ENCODE measurements around the gene CYP24A1.
"Not testable (repeated sequence)": the region's sequence is repeated elsewhere in the genome, so short reads cannot be mapped to it uniquely, and the experiment has no call there.

Gene CYP24A1

DNA sequence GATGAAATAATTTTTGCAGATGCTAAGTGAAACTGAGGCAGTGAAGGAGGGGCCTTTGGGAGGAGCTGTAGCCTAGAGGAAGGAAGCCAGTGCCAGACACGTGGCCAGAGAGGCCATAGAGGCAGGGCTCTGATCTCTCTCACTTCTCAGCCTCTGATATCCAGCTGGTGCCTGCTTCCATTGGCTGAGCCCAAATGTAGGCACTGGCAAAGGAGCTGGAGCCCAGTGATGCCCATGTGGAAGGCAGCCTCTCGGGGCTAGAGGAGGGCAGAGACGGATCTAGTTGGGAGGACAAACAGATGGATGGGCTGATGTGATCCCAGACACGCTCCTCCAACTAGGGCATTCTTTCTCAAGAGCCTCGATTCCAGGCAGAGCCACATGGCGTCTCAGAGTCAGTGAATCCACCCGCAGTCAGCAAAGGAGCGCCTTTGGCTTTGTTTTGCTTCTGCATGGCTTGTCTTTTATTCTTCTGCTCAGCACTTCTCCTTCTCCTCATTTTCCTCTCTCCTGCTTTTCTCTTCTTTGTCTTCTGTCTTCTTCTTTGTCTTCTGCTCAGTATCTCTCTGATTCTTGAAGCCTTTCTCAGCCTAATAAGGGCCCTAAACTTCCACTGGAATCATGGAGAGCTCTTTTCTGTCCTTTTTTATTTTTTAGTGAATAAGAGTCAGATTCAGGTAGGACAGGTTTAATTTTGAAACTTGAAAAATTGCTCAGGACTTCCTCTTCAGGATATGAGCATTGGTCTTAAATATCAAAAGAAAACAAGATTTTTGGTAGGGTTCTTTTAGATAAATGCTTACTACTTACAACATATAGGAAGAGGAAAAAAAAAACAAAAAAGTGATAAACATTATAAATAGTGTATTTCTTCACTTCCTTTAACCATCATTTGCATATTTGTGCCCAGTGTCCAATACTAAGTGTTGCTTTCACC lies 41.8 kb downstream of the CYP24A1 start:
- Mint-ChIP-seq H3K4me3 (no peak overlapping the region), H3K4me1 (ENCODE audit: low read depth) (no peaks in the 10 kb centered on the region), H3K27me3 (peaks cover 3% of the 10 kb centered on the region), H3K36me3 (ENCODE audit: low read depth) (no peaks in the 10 kb centered on the region), H3K27ac (no peak overlapping the region), H3K9me3 (no peaks in the 10 kb centered on the region)

DNA sequence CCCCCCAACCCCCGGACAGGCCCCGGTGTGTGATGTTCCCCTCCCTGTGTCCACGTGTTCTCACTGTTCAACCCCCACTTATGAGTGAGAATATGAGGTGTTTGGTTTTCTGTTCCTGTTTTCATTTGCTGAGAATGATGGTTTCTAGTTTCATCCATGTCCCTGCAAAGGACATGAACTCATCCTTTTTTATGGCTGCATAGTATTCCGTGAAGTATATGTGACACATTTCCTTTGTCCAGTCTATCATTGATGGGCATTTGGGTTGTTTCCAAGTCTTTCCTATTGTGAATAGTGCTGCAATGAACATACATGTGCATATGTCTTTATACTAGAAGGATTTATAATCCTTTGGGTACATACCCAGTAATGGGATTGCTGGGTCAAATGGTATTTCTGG lies 42.7 kb downstream of the CYP24A1 start:
- H3K4me1 Mint-ChIP-seq (ENCODE audit: low read depth); H3K9me3 Mint-ChIP-seq; H3K36me3 Mint-ChIP-seq (ENCODE audit: low read depth); H3K4me3 Mint-ChIP-seq; H3K27ac Mint-ChIP-seq; H3K27me3 Mint-ChIP-seq: not testable (repeated sequence)

- no peak overlapping the region for H3K27ac Mint-ChIP-seq
- H3K4me1 Mint-ChIP-seq (ENCODE audit: low read depth): no peaks in the 10 kb centered on the region
- no peaks in the 10 kb centered on the region for H3K36me3 Mint-ChIP-seq (ENCODE audit: low read depth)
- no peak overlapping the region for H3K4me3 Mint-ChIP-seq
- no peaks in the 10 kb centered on the region for H3K9me3 Mint-ChIP-seq
- H3K27me3 Mint-ChIP-seq: peaks cover 3% of the 10 kb centered on the region
Observed at GRCh38 chr20:54129350-54129749, 44.4 kb downstream of the CYP24A1 start.

- H3K4me1 Mint-ChIP-seq (ENCODE audit: low read depth): no peaks in the 10 kb centered on the region
- H3K9me3 Mint-ChIP-seq: no peaks in the 10 kb centered on the region
- peaks cover 3% of the 10 kb centered on the region for H3K27me3 Mint-ChIP-seq
- H3K27ac Mint-ChIP-seq: no peak overlapping the region
- no peak overlapping the region for H3K4me3 Mint-ChIP-seq
- no peaks in the 10 kb centered on the region for H3K36me3 Mint-ChIP-seq (ENCODE audit: low read depth)
Observed at GRCh38 chr20:54127855-54128574, 45.8 kb downstream of the CYP24A1 start.

- H3K27ac Mint-ChIP-seq: no peak overlapping the region
- no peaks in the 10 kb centered on the region for H3K4me1 Mint-ChIP-seq (ENCODE audit: low read depth)
- H3K36me3 Mint-ChIP-seq (ENCODE audit: low read depth): no peaks in the 10 kb centered on the region
- no peaks in the 10 kb centered on the region for H3K9me3 Mint-ChIP-seq
- peaks cover 3% of the 10 kb centered on the region for H3K27me3 Mint-ChIP-seq
- no peak overlapping the region for H3K4me3 Mint-ChIP-seq
Observed at GRCh38 chr20:54126806-54127655, 46.8 kb downstream of the CYP24A1 start.

- H3K27me3 Mint-ChIP-seq; H3K36me3 Mint-ChIP-seq (ENCODE audit: low read depth); H3K9me3 Mint-ChIP-seq; H3K4me3 Mint-ChIP-seq; H3K27ac Mint-ChIP-seq; H3K4me1 Mint-ChIP-seq (ENCODE audit: low read depth): not testable (repeated sequence)
Observed at GRCh38 chr20:54126328-54126727, 47.5 kb downstream of the CYP24A1 start.

GRCh38 chr20:54123587-54124180 lies 50.1 kb downstream of the CYP24A1 start:
- no peaks in the 10 kb centered on the region for H3K27me3 Mint-ChIP-seq
- no peaks in the 10 kb centered on the region for H3K9me3 Mint-ChIP-seq
- H3K4me3 Mint-ChIP-seq: no peak overlapping the region
- no peaks in the 10 kb centered on the region for H3K4me1 Mint-ChIP-seq (ENCODE audit: low read depth)
- no peaks in the 10 kb centered on the region for H3K36me3 Mint-ChIP-seq (ENCODE audit: low read depth)
- no peak overlapping the region for H3K27ac Mint-ChIP-seq

DNA sequence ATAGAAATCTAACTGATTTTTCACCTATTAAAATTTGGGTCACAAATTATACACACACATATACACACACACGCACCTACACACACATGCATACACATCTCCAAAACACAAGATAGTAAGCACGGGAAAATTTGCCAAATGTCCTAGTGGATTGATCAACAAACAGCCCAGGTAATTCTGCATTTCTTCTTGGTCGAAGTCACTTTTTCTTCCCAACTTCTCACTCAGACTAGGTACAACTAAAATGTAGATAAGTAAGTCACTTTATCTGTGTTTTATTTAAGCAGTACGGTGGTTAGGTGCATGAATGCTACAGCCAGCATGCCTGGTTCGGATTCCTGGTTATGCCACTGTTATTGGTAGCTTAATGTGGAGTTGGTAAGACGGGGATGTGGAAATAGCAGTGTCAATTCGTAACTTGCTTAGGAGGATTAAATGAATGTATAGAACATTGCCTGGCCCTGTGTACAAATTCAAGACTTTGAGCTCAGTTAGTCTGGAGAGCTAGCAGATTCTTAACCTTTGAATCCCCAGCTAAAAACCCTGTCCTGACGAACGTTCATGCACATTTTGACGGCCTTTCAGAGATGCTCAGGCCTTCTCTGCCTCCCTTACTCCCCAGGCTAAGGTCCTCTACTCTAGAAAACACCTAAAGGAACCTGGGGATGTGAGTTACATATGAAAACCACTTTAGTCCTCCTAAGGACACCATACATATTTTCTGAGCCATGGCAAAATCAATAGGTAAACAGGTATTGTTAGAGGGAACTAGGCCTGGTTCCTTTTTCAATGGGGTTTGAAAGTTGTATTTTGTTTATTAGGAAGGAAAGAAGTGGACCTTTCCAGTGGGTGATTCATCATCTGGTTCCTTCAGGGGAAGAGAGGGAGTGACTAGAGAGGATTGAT lies 50.9 kb downstream of the CYP24A1 start:
- Mint-ChIP-seq H3K4me1 (ENCODE audit: low read depth) (no peaks in the 10 kb centered on the region), H3K9me3 (no peaks in the 10 kb centered on the region), H3K27me3 (no peaks in the 10 kb centered on the region), H3K4me3 (no peak overlapping the region), H3K36me3 (ENCODE audit: low read depth) (no peaks in the 10 kb centered on the region), H3K27ac (no peak overlapping the region)

- Mint-ChIP-seq H3K36me3 (ENCODE audit: low read depth) (no peaks in the 10 kb centered on the region), H3K27ac (no peak overlapping the region), H3K9me3 (no peaks in the 10 kb centered on the region), H3K4me3 (no peak overlapping the region), H3K4me1 (ENCODE audit: low read depth) (no peaks in the 10 kb centered on the region), H3K27me3 (no peaks in the 10 kb centered on the region)
Observed at GRCh38 chr20:54122189-54122588, 51.6 kb downstream of the CYP24A1 start.

- Mint-ChIP-seq H3K4me1 (ENCODE audit: low read depth) (no peaks in the 10 kb centered on the region), H3K27ac (no peak overlapping the region), H3K9me3 (no peaks in the 10 kb centered on the region), H3K4me3 (no peak overlapping the region), H3K27me3 (no peaks in the 10 kb centered on the region), H3K36me3 (ENCODE audit: low read depth) (no peaks in the 10 kb centered on the region)
Observed at GRCh38 chr20:54119744-54120143, 54.0 kb downstream of the CYP24A1 start.

- Mint-ChIP-seq H3K4me1 (ENCODE audit: low read depth) (no peaks in the 10 kb centered on the region), H3K27ac (no peak overlapping the region), H3K27me3 (peaks cover 4% of the 10 kb centered on the region), H3K9me3 (no peaks in the 10 kb centered on the region), H3K36me3 (ENCODE audit: low read depth) (no peaks in the 10 kb centered on the region), H3K4me3 (no peak overlapping the region)
Observed at GRCh38 chr20:54118220-54119001, 55.4 kb downstream of the CYP24A1 start.

GRCh38 chr20:54116550-54117235 lies 57.1 kb downstream of the CYP24A1 start:
- no peak overlapping the region for H3K4me3 Mint-ChIP-seq
- H3K27me3 Mint-ChIP-seq: peaks cover 4% of the 10 kb centered on the region
- H3K36me3 Mint-ChIP-seq (ENCODE audit: low read depth): no peaks in the 10 kb centered on the region
- H3K9me3 Mint-ChIP-seq: no peaks in the 10 kb centered on the region
- H3K27ac Mint-ChIP-seq: no peak overlapping the region
- no peaks in the 10 kb centered on the region for H3K4me1 Mint-ChIP-seq (ENCODE audit: low read depth)
